Measurements from ENCODE around the gene ARHGEF28. TPM values are rescaled to one million over a fixed set of nuclear protein-coding genes. Genes with fewer than 3 reads are reported as not detected.
A peak's percentile ranks its signal among the peaks of the same experiment; 100 is the strongest.

The ARHGEF28 gene
- polyA plus RNA-seq, 1 experiment = 8.8 TPM

DNA sequence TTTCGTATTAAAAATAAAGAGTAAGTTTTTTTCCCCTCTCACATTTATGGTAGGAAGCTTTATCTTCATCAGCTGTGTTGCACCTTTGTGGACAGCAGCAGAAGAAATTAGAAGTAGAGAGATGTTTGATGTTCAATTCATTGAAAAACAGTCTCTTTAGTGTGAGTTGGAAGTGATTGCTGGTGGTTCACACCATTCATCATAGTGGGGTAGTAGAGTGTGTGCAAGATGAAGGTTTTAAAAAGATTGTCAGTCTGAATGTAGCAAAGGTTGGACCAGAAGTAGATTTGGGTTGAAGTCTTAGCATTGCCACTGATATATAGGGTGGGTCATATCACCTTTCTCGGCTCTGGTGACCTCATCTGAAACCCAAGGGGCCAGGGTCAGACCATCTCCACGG is 10.4 kb downstream of the ARHGEF28 start:
- Histone ChIP-seq H3K27ac (ENCODE audit: low read depth, low read length) (no peak overlapping the region), H3K9me3 (ENCODE audit: control insufficient read depth, insufficient read depth, low read length) (no peaks in the 10 kb centered on the region), H3K27me3 (ENCODE audit: control insufficient read depth, insufficient read depth, low read length) (no peaks in the 10 kb centered on the region), H3K4me3 (ENCODE audit: low read depth, low read length) (no peak overlapping the region)
- POLR2A ChIA-PET = no interaction called here
- no peak for DNase-seq (ENCODE audit: low read depth, low spot score)
- TF ChIP-seq, protein P1, sequence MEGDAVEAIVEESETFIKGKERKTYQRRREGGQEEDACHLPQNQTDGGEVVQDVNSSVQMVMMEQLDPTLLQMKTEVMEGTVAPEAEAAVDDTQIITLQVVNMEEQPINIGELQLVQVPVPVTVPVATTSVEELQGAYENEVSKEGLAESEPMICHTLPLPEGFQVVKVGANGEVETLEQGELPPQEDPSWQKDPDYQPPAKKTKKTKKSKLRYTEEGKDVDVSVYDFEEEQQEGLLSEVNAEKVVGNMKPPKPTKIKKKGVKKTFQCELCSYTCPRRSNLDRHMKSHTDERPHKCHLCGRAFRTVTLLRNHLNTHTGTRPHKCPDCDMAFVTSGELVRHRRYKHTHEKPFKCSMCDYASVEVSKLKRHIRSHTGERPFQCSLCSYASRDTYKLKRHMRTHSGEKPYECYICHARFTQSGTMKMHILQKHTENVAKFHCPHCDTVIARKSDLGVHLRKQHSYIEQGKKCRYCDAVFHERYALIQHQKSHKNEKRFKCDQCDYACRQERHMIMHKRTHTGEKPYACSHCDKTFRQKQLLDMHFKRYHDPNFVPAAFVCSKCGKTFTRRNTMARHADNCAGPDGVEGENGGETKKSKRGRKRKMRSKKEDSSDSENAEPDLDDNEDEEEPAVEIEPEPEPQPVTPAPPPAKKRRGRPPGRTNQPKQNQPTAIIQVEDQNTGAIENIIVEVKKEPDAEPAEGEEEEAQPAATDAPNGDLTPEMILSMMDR (IDR thresholded peaks at IDR 0.05; ENCODE audit: low read depth, low read length) = no peak
- CTCF ChIA-PET = interaction anchor here (1.2 to 1.4 kb wide), 2 partner anchors 11 to 157 kb away, joined by 3 read pairs; no protein-coding TSS in a partner anchor

- no peak for DNase-seq (ENCODE audit: low read depth, low spot score)
- Histone ChIP-seq H3K9me3 (ENCODE audit: control insufficient read depth, insufficient read depth, low read length) (no peaks in the 10 kb centered on the region), H3K27ac (ENCODE audit: low read depth, low read length) (no peak overlapping the region), H3K4me3 (ENCODE audit: low read depth, low read length) (no peak overlapping the region), H3K27me3 (ENCODE audit: control insufficient read depth, insufficient read depth, low read length) (no peaks in the 10 kb centered on the region)
- ChIA-PET CTCF (interaction anchor here (0.6 to 1.8 kb wide), 4 partner anchors 12 to 190 kb away, joined by 3 to 5 read pairs (median 4); no protein-coding TSS in a partner anchor), POLR2A (no interaction called here)
- TF ChIP-seq, protein P1 (IDR thresholded peaks at IDR 0.05; ENCODE audit: low read depth, low read length) = no peak
These were observed 11.6 kb downstream of the ARHGEF28 start for GRCh38 chr5:73637565-73637964.

- peak overlapping the region; percentile 82 for H3K27ac ChIP-seq (ENCODE audit: low read depth, low read length)
These were observed 12.5 kb downstream of the ARHGEF28 start for GRCh38 chr5:73638344-73639095.

DNA sequence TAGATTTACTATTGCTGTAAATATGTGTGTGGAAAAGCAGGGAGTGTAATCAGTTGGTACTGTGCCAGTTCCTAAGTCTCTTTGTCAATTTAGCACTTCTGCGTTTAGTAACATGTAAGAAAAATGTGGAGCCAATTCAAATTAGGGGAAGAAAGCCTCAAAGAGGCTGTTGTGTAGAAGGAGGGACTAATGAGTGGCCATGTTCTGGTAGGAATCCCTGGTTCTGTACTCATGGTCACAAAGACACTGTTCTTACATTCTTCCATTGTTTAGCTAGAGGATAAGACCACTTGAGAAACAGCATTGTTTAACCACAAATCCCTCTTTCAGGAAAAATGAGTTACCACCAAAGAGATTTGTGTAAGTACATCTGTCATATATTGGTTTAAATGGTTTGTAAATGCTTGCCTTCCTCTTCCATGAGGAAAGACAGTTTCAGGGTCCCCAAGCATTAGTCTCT is 14.9 kb downstream of the ARHGEF28 start:
- no peak for DNase-seq (ENCODE audit: low read depth, low spot score)
- CTCF ChIA-PET = interaction anchor here (1.1 to 1.7 kb wide), 4 partner anchors 50 to 152 kb away, joined by 3 to 5 read pairs (median 4); no protein-coding TSS in a partner anchor
- Histone ChIP-seq H3K27ac (ENCODE audit: low read depth, low read length) (no peak overlapping the region), H3K4me3 (ENCODE audit: low read depth, low read length) (no peak overlapping the region), H3K9me3 (ENCODE audit: control insufficient read depth, insufficient read depth, low read length) (no peaks in the 10 kb centered on the region), H3K27me3 (ENCODE audit: control insufficient read depth, insufficient read depth, low read length) (no peaks in the 10 kb centered on the region)
- POLR2A ChIA-PET = no interaction called here
- TF ChIP-seq, protein P1 (IDR thresholded peaks at IDR 0.05; ENCODE audit: low read depth, low read length) = no peak

More at GRCh38 chr5:73638344-73639095, 12.5 kb downstream of the ARHGEF28 start:
- H3K4me3 ChIP-seq (ENCODE audit: low read depth, low read length) = no peak overlapping the region
- peak; percentile 49 for DNase-seq (ENCODE audit: low read depth, low spot score)
- CTCF ChIA-PET = interaction anchor here (1.8 kb wide), 1 partner anchor 55 kb away, joined by 5 read pairs; no protein-coding TSS in a partner anchor
- TF ChIP-seq, protein P1 (IDR thresholded peaks at IDR 0.05; ENCODE audit: low read depth, low read length) = no peak
- H3K27me3 ChIP-seq (ENCODE audit: control insufficient read depth, insufficient read depth, low read length) = no peaks in the 10 kb centered on the region
- no peaks in the 10 kb centered on the region for H3K9me3 ChIP-seq (ENCODE audit: control insufficient read depth, insufficient read depth, low read length)
- POLR2A ChIA-PET = interaction anchor here (1.0 kb wide), 2 partner anchors 12 to 47 kb away, joined by 3 to 6 read pairs; no protein-coding TSS in a partner anchor

DNA sequence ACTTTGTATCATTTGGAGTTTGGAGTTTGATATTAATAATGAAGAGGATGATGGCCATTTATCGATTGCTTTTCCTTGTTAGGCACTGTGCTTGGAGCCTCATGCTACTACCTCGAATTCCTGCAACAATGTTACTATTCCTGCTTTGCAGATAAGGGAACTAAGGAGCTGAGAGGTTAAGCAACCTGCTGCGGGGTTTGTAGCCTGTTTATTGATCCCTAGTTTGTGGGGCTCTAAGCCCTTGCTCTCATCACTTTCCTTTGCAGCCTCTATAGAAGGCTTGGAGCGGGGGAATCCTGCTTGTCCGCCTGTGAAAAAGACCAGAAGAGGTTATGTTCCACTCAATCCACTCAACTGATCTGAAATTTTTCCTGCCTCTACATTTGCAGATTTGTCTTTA is 15.8 kb downstream of the ARHGEF28 start:
- TF ChIP-seq, protein P1 (IDR thresholded peaks at IDR 0.05; ENCODE audit: low read depth, low read length) = no peak
- ChIA-PET POLR2A (no interaction called here), CTCF (no interaction called here)

More for the DNA sequence above, 15.8 kb downstream of the ARHGEF28 start:
- Histone ChIP-seq H3K27ac (ENCODE audit: low read depth, low read length) (no peak overlapping the region), H3K27me3 (ENCODE audit: control insufficient read depth, insufficient read depth, low read length) (no peaks in the 10 kb centered on the region), H3K9me3 (ENCODE audit: control insufficient read depth, insufficient read depth, low read length) (no peaks in the 10 kb centered on the region), H3K4me3 (ENCODE audit: low read depth, low read length) (no peak overlapping the region)
- no peak for DNase-seq (ENCODE audit: low read depth, low spot score)

All from AG04450 (cell line).